ENCODE data around the gene VPS45. TPM values are rescaled to one million over a fixed set of nuclear protein-coding genes. Genes with fewer than 3 reads are reported as not detected.

VPS45 gene
- total RNA-seq, 1 donor from 2014 or later, result 34.0 TPM

- Mint-ChIP-seq H3K9me3 (ENCODE audit: unreplicated experiment) (no peaks in the 10 kb centered on the region), H3K4me3 (ENCODE audit: unreplicated experiment) (no peak overlapping the region), H3K27ac (ENCODE audit: unreplicated experiment) (no peak overlapping the region), H3K4me1 (ENCODE audit: low read depth, unreplicated experiment) (no peaks in the 10 kb centered on the region), H3K27me3 (ENCODE audit: low read depth, unreplicated experiment) (no peaks in the 10 kb centered on the region), H3K36me3 (ENCODE audit: low read depth, unreplicated experiment) (no peaks in the 10 kb centered on the region)
- H3K27ac ChIP-seq (ENCODE audit: low read depth, low read length), result no peak overlapping the region
- no peaks in the 10 kb centered on the region for H4K20me1 ChIP-seq (ENCODE audit: insufficient read depth, low read length)
- TF ChIP-seq EZH2 (IDR thresholded peaks at IDR 0.05; ENCODE audit: insufficient read depth, low read length) (no peak), CTCF (IDR thresholded peaks at IDR 0.05; ENCODE audit: insufficient read depth, low read depth, low read length) (no peak)
- no peak for DNase-seq (ENCODE audit: low read depth)
- no peaks in the 10 kb centered on the region for H3K27me3 ChIP-seq (ENCODE audit: insufficient read depth, low read length)
- FAIRE-seq, result no peak
- no peaks in the 10 kb centered on the region for H3K36me3 ChIP-seq (ENCODE audit: insufficient read depth, low read length)
- H3K4me2 ChIP-seq (ENCODE audit: low read length), result no peak overlapping the region
- H3K9me3 ChIP-seq (ENCODE audit: insufficient read depth, low read depth, low read length), result no peaks in the 10 kb centered on the region
- no peaks in the 10 kb centered on the region for H3K79me2 ChIP-seq (ENCODE audit: insufficient read depth, low read length)
- no peak overlapping the region for H3K9ac ChIP-seq (ENCODE audit: low read length)
- no peak overlapping the region for H2AFZ ChIP-seq (ENCODE audit: low read depth, low read length)
- no peaks in the 10 kb centered on the region for H3K4me1 ChIP-seq (ENCODE audit: insufficient read depth, low read length)
- no peak overlapping the region for H3K4me3 ChIP-seq (ENCODE audit: insufficient read depth, low read depth, low read length)
Measured at GRCh38 chr1:150127464-150127863, 59.9 kb downstream of the VPS45 start.

DNA sequence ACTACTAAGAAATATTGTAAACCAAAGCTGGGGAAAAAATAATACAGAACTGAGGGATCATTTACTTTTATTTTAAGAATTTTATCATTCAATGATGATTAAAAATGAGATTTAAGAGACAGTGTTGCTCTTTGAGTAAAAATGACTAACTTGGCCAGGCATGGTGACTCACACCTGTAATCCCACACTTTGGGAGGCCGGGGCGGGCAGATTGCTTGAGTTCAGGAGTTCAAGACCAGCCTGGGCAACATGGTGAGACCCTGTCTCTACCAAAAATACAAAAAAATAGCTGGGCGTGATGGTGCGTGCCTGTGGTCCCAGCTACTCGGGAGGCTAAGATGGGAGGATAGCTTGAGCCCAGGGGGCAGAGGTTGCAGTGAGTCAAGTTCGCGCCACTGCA is 60.3 kb downstream of the VPS45 start:
- Histone ChIP-seq H3K4me2 (ENCODE audit: low read length) (no peak overlapping the region), H2AFZ (ENCODE audit: low read depth, low read length) (no peak overlapping the region), H3K4me3 (ENCODE audit: insufficient read depth, low read depth, low read length) (no peak overlapping the region), H3K4me1 (ENCODE audit: insufficient read depth, low read length) (no peaks in the 10 kb centered on the region), H3K27ac (ENCODE audit: low read depth, low read length) (no peak overlapping the region), H4K20me1 (ENCODE audit: insufficient read depth, low read length) (no peaks in the 10 kb centered on the region), H3K36me3 (ENCODE audit: insufficient read depth, low read length) (no peaks in the 10 kb centered on the region), H3K9me3 (ENCODE audit: insufficient read depth, low read depth, low read length) (no peaks in the 10 kb centered on the region), H3K79me2 (ENCODE audit: insufficient read depth, low read length) (no peaks in the 10 kb centered on the region), H3K27me3 (ENCODE audit: insufficient read depth, low read length) (no peaks in the 10 kb centered on the region), H3K9ac (ENCODE audit: low read length) (no peak overlapping the region)
- Mint-ChIP-seq H3K9me3 (ENCODE audit: unreplicated experiment) (no peaks in the 10 kb centered on the region), H3K27me3 (ENCODE audit: low read depth, unreplicated experiment) (no peaks in the 10 kb centered on the region), H3K4me3 (ENCODE audit: unreplicated experiment) (no peak overlapping the region), H3K4me1 (ENCODE audit: low read depth, unreplicated experiment) (no peaks in the 10 kb centered on the region), H3K36me3 (ENCODE audit: low read depth, unreplicated experiment) (no peaks in the 10 kb centered on the region), H3K27ac (ENCODE audit: unreplicated experiment) (no peak overlapping the region)
- TF ChIP-seq EZH2 (IDR thresholded peaks at IDR 0.05; ENCODE audit: insufficient read depth, low read length), result no peak
- no peak for TF ChIP-seq CTCF (IDR thresholded peaks at IDR 0.05; ENCODE audit: insufficient read depth, low read depth, low read length)
- no peak for DNase-seq (ENCODE audit: low read depth)
- no peak for FAIRE-seq

DNA sequence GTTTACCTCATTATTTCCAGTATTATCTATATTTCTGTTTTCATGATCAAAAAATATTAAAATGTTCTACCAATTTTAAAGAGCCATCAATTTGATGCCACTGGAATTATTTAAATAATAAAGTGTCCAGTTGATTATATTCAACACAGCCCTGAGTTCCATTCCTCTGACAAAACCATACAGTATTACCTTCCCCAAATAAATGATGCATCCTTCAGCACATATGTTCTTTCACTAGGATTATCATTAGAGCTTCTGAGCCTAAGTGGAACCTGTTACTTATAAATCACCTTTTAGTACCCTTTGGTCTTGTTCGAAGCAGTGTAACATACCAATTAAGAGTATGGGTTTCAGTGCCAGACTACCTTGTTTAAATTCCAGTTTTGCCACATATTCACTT is 64.8 kb downstream of the VPS45 start:
- Mint-ChIP-seq H3K9me3 (ENCODE audit: unreplicated experiment) (no peaks in the 10 kb centered on the region), H3K4me1 (ENCODE audit: low read depth, unreplicated experiment) (no peaks in the 10 kb centered on the region)
- no peak for FAIRE-seq

More for the DNA sequence above, 64.8 kb downstream of the VPS45 start:
- Histone ChIP-seq H2AFZ (ENCODE audit: low read depth, low read length) (no peak overlapping the region), H3K4me2 (ENCODE audit: low read length) (no peak overlapping the region), H3K36me3 (ENCODE audit: insufficient read depth, low read length) (no peaks in the 10 kb centered on the region), H3K27me3 (ENCODE audit: insufficient read depth, low read length) (no peaks in the 10 kb centered on the region), H3K4me3 (ENCODE audit: insufficient read depth, low read depth, low read length) (no peak overlapping the region), H4K20me1 (ENCODE audit: insufficient read depth, low read length) (no peaks in the 10 kb centered on the region), H3K9me3 (ENCODE audit: insufficient read depth, low read depth, low read length) (no peaks in the 10 kb centered on the region), H3K4me1 (ENCODE audit: insufficient read depth, low read length) (no peaks in the 10 kb centered on the region), H3K79me2 (ENCODE audit: insufficient read depth, low read length) (no peaks in the 10 kb centered on the region), H3K27ac (ENCODE audit: low read depth, low read length) (no peak overlapping the region), H3K9ac (ENCODE audit: low read length) (no peak overlapping the region)
- DNase-seq (ENCODE audit: low read depth), result no peak
- Mint-ChIP-seq H3K36me3 (ENCODE audit: low read depth, unreplicated experiment) (peaks cover 7% of the 10 kb centered on the region), H3K27ac (ENCODE audit: unreplicated experiment) (no peak overlapping the region), H3K4me3 (ENCODE audit: unreplicated experiment) (no peak overlapping the region), H3K27me3 (ENCODE audit: low read depth, unreplicated experiment) (no peaks in the 10 kb centered on the region)
- TF ChIP-seq CTCF (IDR thresholded peaks at IDR 0.05; ENCODE audit: insufficient read depth, low read depth, low read length) (no peak), EZH2 (IDR thresholded peaks at IDR 0.05; ENCODE audit: insufficient read depth, low read length) (no peak)
